Keratinocyte (primary cell): Measurements from ENCODE around the gene AGR2.

Experiments used
- CTCF ChIP-seq, 3 experiments: IDR thresholded peaks in 1 of 3; conservative IDR thresholded peaks in 1 of 3; optimal IDR thresholded peaks in 1 of 3; 2 replicates in 2 of 3; 3 replicates in 1 of 3; pipeline versions ENCODE3 to v1.5.1; 2011; ENCODE audit warnings: low read length in 3 of 3, mild to moderate bottlenecking in 3 of 3, moderate library complexity in 2 of 3, control low read depth in 1 of 3, inconsistent platforms in 1 of 3; ENCODE audit not compliant: insufficient read depth in 2 of 3; ENCODE audit errors: extremely low read depth in 1 of 3
- EZH2 ChIP-seq: IDR thresholded peaks from one replicate; pipeline ENCODE4 v1.6.1; 2012; ENCODE audit warnings: inconsistent platforms, mild to moderate bottlenecking, low read length, moderate library complexity

- TF ChIP-seq CTCF (optimal IDR thresholded peaks at IDR 0.05 in 1 of 3, IDR thresholded peaks at IDR 0.05 in 1 of 3, conservative IDR thresholded peaks at IDR 0.05 in 1 of 3; ENCODE audit: extremely low read depth in 1 of 3, insufficient read depth in 2 of 3, low read length in 3 of 3) (no peak), EZH2 (no peak)
Measured at GRCh38 chr7:16845746-16846145, 40.9 kb upstream of the AGR2 start.
